Panc1 (cell line): ENCODE measurements around the gene CDK18.

Source experiments
- CTCF ChIP-seq: fragments of 450-650 bp; IDR thresholded peaks from 2 replicates; pipeline ENCODE4 v1.5.1; 2017; ENCODE audit warnings: mild to moderate bottlenecking
- POLR2AphosphoS5 ChIP-seq: IDR thresholded peaks from 2 replicates; pipeline ENCODE4 v1.6.1; 2012; ENCODE audit warnings: mild to moderate bottlenecking, low read depth, low read length, moderate library complexity

- TF ChIP-seq CTCF = no peak
- no peak for TF ChIP-seq POLR2AphosphoS5
Measured at GRCh38 chr1:205520709-205521108, 16.2 kb downstream of the CDK18 start.
